ENCODE results near the gene CBR1. TPM values are rescaled to one million over a fixed set of nuclear protein-coding genes. Genes with fewer than 3 reads are reported as not detected.

The CBR1 gene
- total and polyA plus RNA-seq, 10 of the 15 experiments (the other 5 are each of a cell fraction or from before 2014, with no cell fraction given): 16.9 to 138 (median 57.4) TPM

- TF ChIP-seq BCLAF1 (IDR thresholded peaks at IDR 0.05): no peak
- no peak for TF ChIP-seq ELK1 (IDR thresholded peaks at IDR 0.05; ENCODE audit: low read depth, low read length)
- TF ChIP-seq SKIL (IDR thresholded peaks at IDR 0.05; ENCODE audit: low read depth, poor library complexity, severe bottlenecking): no peak
- TF ChIP-seq HDAC2 (IDR thresholded peaks at IDR 0.05): no peak
- TF ChIP-seq NR2F1 (conservative IDR thresholded peaks at IDR 0.05): no peak
- TF ChIP-seq YY1 (IDR thresholded peaks at IDR 0.05; ENCODE audit: low read depth, low read length): no peak
- TF ChIP-seq TAF1 (IDR thresholded peaks at IDR 0.05; ENCODE audit: borderline replicate concordance, low read depth, low read length): no peak
Measured at GRCh38 chr21:36068748-36069398, 951 bp upstream of the CBR1 start (continued).
